Activated CD8-positive, alpha-beta T cell treated with anti-CD3 and anti-CD28 coated beads for 36 hours (primary cell): ENCODE measurements around the gene ASIC3. TPM values are rescaled to one million over a fixed set of nuclear protein-coding genes. Genes with fewer than 3 reads are reported as not detected.
"Not testable (repeated sequence)": the region's sequence is repeated elsewhere in the genome, so short reads cannot be mapped to it uniquely, and the experiment has no call there.

ENCODE experiments used
- ATAC-seq: fragments of 200-7000 bp; cut with Tn5 transposase; one replicate; pipeline ENCODE4 v1.10.0; 2021; ENCODE audit warnings: mild to moderate bottlenecking, moderate library complexity
- CTCF ChIA-PET: fragments of 350-600 bp; sonication (Branson Sonifier 250); formaldehyde crosslinking; loops from one replicate; lab custom pipeline; 2021; ENCODE audit warnings: antibody characterized with exemption; lab: Charles Lee
- POLR2A ChIA-PET: fragments of 350-600 bp; sonication (Branson Sonifier 250); formaldehyde crosslinking; loops from one replicate; lab custom pipeline; 2021; ENCODE audit warnings: antibody characterized with exemption; lab: Charles Lee
- DNase-seq: peaks from one replicate; pipeline ENCODE4 v3.0.0-alpha.2; 2020
- H3K27ac Mint-ChIP-seq: one replicate; pipeline ENCODE4 v1.8.0; 2021; ENCODE audit warnings: mild to moderate bottlenecking, mixed read lengths
- H3K27me3 Mint-ChIP-seq: one replicate; pipeline ENCODE4 v1.8.0; 2021; ENCODE audit warnings: mixed read lengths
- H3K36me3 Mint-ChIP-seq: one replicate; pipeline ENCODE4 v1.8.0; 2021; ENCODE audit warnings: low read depth, mixed read lengths
- H3K4me1 Mint-ChIP-seq: one replicate; pipeline ENCODE4 v1.8.0; 2021; ENCODE audit warnings: low read depth, mixed read lengths
- H3K4me3 Mint-ChIP-seq: one replicate; pipeline ENCODE4 v1.8.0; 2021; ENCODE audit warnings: mild to moderate bottlenecking, moderate library complexity, mixed read lengths
- H3K9me3 Mint-ChIP-seq: one replicate; pipeline ENCODE4 v1.8.0; 2021; ENCODE audit warnings: mixed read lengths
- CTCF ChIP-seq: fragments of 200-600 bp; IDR thresholded peaks from one replicate; pipeline ENCODE4 v1.8.0; 2022; ENCODE audit warnings: antibody characterized with exemption, mild to moderate bottlenecking
- intact Hi-C: fragments of 100-400 bp; cut with micrococcal nuclease; formaldehyde crosslinking; loops from one replicate; pipeline ENCODE4 v1.10.0; 2022
- total RNA-seq, 2 experiments: library from RNA; stranded (reverse); gene quantifications; one replicate each; pipeline ENCODE4 v1.2.3, GENCODE V29; 2021

The ASIC3 gene
- total RNA-seq, 2 experiments from 2014 or later, result 3.7 to 5.8 TPM

GRCh38 chr7:151024435-151025056, 23.8 kb upstream of the ASIC3 start, which contains the start of gene ATG9B:
ATG9B (minus strand) TSS chr7:151024494; CDS start chr7:151024423, 71 bp downstream.
- no peak within 1 kb of the TSS for H3K27ac Mint-ChIP-seq
- DNase-seq (no peak), ATAC-seq (no peak)
- no peak within 1 kb of the TSS for H3K4me3 Mint-ChIP-seq
- intact Hi-C loops, result no loop called here
- ChIA-PET POLR2A (no interaction called here), CTCF (interaction anchor here (1.0 kb wide), 1 partner anchor 86 kb away, joined by 3 read pairs; no protein-coding TSS in a partner anchor)
- no peak for TF ChIP-seq CTCF
- peaks cover 4% of the 10 kb centered on the region for H3K36me3 Mint-ChIP-seq
- H3K9me3 Mint-ChIP-seq, result no peaks in the 10 kb centered on the region
- peaks cover 14% of the 10 kb centered on the region for H3K4me1 Mint-ChIP-seq
- H3K27me3 Mint-ChIP-seq, result peaks cover 7% of the 10 kb centered on the region

- ATAC-seq, result no peak
- Mint-ChIP-seq H3K27ac (no peak overlapping the region), H3K36me3 (peaks cover 4% of the 10 kb centered on the region), H3K4me3 (no peak overlapping the region), H3K4me1 (peaks cover 17% of the 10 kb centered on the region), H3K27me3 (no peaks in the 10 kb centered on the region), H3K9me3 (no peaks in the 10 kb centered on the region)
- POLR2A ChIA-PET, result interaction anchor here (1.0 to 1.5 kb wide), 3 partner anchors 11 to 62 kb away, joined by 3 to 4 read pairs (median 4); no protein-coding TSS in a partner anchor
- CTCF ChIA-PET, result interaction anchor here (8.4 kb wide), 1 partner anchor 10 kb away, joined by 73 read pairs; no protein-coding TSS in a partner anchor
- no peak for TF ChIP-seq CTCF
- intact Hi-C loops, result no loop called here
- no peak for DNase-seq
Measured at GRCh38 chr7:151025924-151026671, 22.2 kb upstream of the ASIC3 start.

GRCh38 chr7:151026771-151027727, 21.3 kb upstream of the ASIC3 start:
- H3K9me3 Mint-ChIP-seq, intact Hi-C loops, H3K27me3 Mint-ChIP-seq, H3K36me3 Mint-ChIP-seq, ATAC-seq, DNase-seq: not testable (repeated sequence)
- CTCF ChIA-PET, result interaction anchor here (1.0 to 8.4 kb wide), 4 partner anchors 11 to 86 kb away, joined by 3 to 73 read pairs (median 16); no protein-coding TSS in a partner anchor
- H3K4me3 Mint-ChIP-seq, result peak overlapping the region; percentile 88
- POLR2A ChIA-PET, result interaction anchor here (1.0 to 1.6 kb wide), 4 partner anchors 8 to 63 kb away, joined by 3 to 20 read pairs (median 4); partner anchors contain the start of gene TMUB1
- H3K4me1 Mint-ChIP-seq, result peaks cover 17% of the 10 kb centered on the region
- H3K27ac Mint-ChIP-seq, result peak overlapping the region; percentile 95

- CTCF ChIA-PET, result interaction anchor here (0.9 to 8.4 kb wide), 11 partner anchors 11 to 85 kb away, joined by 3 to 73 read pairs (median 4); partner anchors contain the start of gene SLC4A2
- ATAC-seq, result peak; percentile 1
- H3K4me3 Mint-ChIP-seq, result peak overlapping the region; percentile 88
- not testable (repeated sequence) for H3K27me3 Mint-ChIP-seq, H3K9me3 Mint-ChIP-seq, H3K36me3 Mint-ChIP-seq, DNase-seq
- H3K4me1 Mint-ChIP-seq, result peaks cover 17% of the 10 kb centered on the region
- intact Hi-C loops, result loop anchor here (2.0 kb wide), 1 partner anchor 31 kb away; the partner anchor contains the start of gene SLC4A2
- POLR2A ChIA-PET, result interaction anchor here (1.2 to 1.9 kb wide), 5 partner anchors 9 to 56 kb away, joined by 3 to 20 read pairs (median 7); partner anchors contain the start of gene TMUB1
- peak overlapping the region; percentile 95 for H3K27ac Mint-ChIP-seq
Measured at GRCh38 chr7:151027728-151028130, 20.6 kb upstream of the ASIC3 start.

GRCh38 chr7:151028131-151028947, 20.0 kb upstream of the ASIC3 start, which contains the start of gene ABCB8:
ABCB8 (plus strand) TSS chr7:151028450; CDS start chr7:151028516, 66 bp downstream.
- intact Hi-C loops, result loop anchor here (2.0 kb wide), 1 partner anchor 30 kb away; the partner anchor contains the start of gene SLC4A2

More at GRCh38 chr7:151028131-151028947, 20.0 kb upstream of the ASIC3 start, which contains the start of gene ABCB8:
- H3K36me3 Mint-ChIP-seq, result peaks cover 4% of the 10 kb centered on the region
- peak; percentile 95 for ATAC-seq
- peak; percentile 55 for TF ChIP-seq CTCF
- ChIA-PET CTCF (interaction anchor here (0.9 to 8.4 kb wide), 13 partner anchors 10 to 89 kb away, joined by 3 to 73 read pairs (median 4); partner anchors contain the start of gene SLC4A2), POLR2A (interaction anchor here (1.2 to 1.9 kb wide), 5 partner anchors 9 to 55 kb away, joined by 3 to 20 read pairs (median 7); partner anchors contain the start of gene TMUB1)
- peak; percentile 99 for DNase-seq
- H3K4me1 Mint-ChIP-seq, result peaks cover 17% of the 10 kb centered on the region
- H3K9me3 Mint-ChIP-seq, result no peaks in the 10 kb centered on the region
- H3K27ac Mint-ChIP-seq, result peak within 1 kb of the TSS; percentile 95
- no peaks in the 10 kb centered on the region for H3K27me3 Mint-ChIP-seq
- H3K4me3 Mint-ChIP-seq, result peak within 1 kb of the TSS; percentile 88
